Choroid plexus epithelial cell (primary cell): ENCODE data around the gene CAND2.

Experiments used
- DNase-seq: peaks from one replicate; pipeline ENCODE4 v3.0.0-alpha.2; 2010; ENCODE audit warnings: low read depth
- H3K4me3 ChIP-seq: 2 replicates; pipeline ENCODE4 v1.5.1; 2011; ENCODE audit warnings: low read depth, mild to moderate bottlenecking, control low read depth, low read length, moderate library complexity
- TF ChIP-seq, protein P1 (sequence below): conservative IDR thresholded peaks from 2 replicates; pipeline ENCODE4 v1.5.1; 2011; ENCODE audit warnings: low read depth, mild to moderate bottlenecking, control low read depth, inconsistent platforms, low read length, moderate library complexity

The CAND2 gene

DNA sequence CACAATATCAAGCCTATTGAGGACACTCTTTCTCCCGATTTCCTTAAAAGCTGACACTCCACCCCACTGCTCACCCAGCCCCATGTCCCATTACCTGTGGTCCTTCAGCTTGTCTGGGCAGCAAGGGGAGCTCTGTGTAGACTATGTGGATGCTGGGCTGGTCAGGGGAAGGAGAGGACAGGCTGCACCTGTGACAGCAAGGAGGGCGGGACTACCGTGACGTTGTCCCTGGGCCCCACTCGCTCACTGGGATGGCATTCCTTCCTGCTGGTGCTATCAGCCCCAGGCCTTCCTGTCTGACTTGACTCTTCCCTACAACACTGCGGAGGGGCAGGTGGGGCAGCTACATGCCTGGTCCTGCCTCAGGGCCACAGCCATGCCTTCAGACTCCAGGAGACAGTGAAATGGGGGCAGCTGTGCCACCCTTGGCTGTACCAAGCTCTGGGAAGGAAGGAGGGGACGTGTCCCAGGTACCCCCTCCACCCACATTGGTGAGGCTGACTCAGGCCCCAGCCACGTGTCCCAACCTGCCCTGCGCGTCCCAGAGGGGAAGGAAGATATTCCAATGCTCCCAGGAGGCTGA lies 37.3 kb upstream of the CAND2 start, which contains the start of gene TMEM40:
TMEM40 (minus strand) TSS at position 163 of the 583 bp plus-strand sequence. CDS start 9,427 bp downstream, outside the sequence.
- no peak for DNase-seq
- H3K4me3 ChIP-seq = no peak within 1 kb of the TSS
- TF ChIP-seq, protein P1, sequence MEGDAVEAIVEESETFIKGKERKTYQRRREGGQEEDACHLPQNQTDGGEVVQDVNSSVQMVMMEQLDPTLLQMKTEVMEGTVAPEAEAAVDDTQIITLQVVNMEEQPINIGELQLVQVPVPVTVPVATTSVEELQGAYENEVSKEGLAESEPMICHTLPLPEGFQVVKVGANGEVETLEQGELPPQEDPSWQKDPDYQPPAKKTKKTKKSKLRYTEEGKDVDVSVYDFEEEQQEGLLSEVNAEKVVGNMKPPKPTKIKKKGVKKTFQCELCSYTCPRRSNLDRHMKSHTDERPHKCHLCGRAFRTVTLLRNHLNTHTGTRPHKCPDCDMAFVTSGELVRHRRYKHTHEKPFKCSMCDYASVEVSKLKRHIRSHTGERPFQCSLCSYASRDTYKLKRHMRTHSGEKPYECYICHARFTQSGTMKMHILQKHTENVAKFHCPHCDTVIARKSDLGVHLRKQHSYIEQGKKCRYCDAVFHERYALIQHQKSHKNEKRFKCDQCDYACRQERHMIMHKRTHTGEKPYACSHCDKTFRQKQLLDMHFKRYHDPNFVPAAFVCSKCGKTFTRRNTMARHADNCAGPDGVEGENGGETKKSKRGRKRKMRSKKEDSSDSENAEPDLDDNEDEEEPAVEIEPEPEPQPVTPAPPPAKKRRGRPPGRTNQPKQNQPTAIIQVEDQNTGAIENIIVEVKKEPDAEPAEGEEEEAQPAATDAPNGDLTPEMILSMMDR = no peak

DNA sequence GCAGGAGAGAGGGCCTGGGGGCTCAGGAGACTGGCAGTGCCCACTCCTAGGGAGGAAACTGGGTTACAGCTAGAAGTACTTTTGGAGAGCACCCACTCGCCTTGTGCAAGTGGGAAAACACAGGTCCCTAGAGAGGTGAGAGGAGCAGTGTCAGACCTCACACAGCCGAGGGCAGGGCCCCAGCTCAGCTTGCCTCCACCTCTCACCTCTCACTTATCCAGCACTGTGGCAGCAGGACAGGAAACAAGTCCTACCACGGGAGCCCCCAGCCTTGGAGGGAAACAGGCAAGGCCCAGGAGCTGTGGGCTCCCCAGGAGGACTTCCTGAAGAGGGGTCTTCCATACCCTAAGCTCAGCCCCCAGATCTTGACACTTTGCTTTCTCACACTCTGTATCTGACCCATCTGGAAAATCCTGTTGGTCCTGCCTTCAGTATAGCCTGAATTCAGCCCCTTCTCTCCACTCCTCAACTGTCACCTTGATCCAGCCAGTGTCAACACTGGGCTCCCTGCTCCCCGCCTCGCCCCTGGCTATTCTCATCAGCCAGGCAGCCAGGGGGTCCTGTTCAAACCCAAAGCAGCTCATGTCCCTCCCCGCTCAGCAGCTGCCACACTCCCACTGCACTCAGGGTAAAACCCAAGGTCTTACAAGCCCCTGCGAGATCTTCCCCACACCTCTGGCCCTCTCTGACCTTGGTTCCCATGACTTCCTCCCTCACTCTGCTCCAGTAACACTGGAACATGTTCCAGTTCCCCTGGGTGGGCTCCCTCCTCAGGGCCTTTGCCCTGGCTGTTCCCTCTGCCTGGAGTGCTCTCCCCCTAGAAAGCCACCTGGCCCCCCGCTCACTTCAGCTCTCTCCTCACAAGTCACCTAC lies 36.6 kb upstream of the CAND2 start:
- H3K4me3 ChIP-seq = no peak overlapping the region
- DNase-seq = no peak
- TF ChIP-seq, protein P1 = no peak

GRCh38 chr3:12764171-12764776 lies 32.2 kb upstream of the CAND2 start:
- H3K4me3 ChIP-seq = no peak overlapping the region
- DNase-seq = no peak
- TF ChIP-seq, protein P1 = no peak

DNA sequence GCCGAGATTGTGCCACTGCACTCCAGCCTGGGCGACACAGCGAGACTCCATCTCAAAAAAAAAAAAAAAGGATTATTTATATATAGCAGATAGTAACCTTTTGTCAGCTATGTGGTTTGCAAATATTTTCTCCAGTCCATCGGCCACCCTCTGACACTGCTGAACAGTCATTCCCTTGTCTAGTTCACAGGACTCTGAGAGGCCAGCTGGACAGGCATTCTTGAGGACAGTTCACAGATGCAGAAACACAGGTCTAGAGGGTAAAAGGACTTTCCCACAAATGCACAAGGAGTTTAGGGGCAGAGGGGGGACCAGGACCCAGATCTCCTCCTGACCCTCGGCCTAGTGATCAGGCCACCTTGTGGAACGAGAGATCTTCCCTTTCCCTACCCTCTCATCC lies 29.9 kb upstream of the CAND2 start:
- DNase-seq = no peak

GRCh38 chr3:12768579-12769527 lies 27.6 kb upstream of the CAND2 start:
- no peak for DNase-seq
- TF ChIP-seq, protein P1 = no peak
- H3K4me3 ChIP-seq = no peak overlapping the region

More for the DNA sequence above, 29.9 kb upstream of the CAND2 start:
- TF ChIP-seq, protein P1 = no peak
- no peak overlapping the region for H3K4me3 ChIP-seq

DNA sequence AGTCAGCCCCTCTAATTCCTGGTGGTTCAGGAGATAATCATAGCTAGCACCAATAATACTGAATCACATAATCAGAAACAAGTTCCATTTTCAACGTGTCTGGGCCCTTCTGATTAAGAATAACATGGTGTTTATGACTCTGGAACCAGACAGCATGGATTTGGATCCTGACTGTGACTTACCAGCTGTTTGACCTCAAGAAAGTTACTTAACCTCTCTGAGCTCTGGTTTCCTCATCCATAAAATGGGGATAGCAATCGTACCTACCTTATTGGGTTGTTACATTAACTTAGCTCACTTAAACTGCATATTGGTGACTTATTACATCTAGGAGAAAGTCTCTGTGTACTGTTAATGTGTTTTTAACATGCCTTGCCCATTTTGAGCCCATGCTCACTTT lies 26.7 kb upstream of the CAND2 start:
- no peak for DNase-seq
- H3K4me3 ChIP-seq = no peak overlapping the region
- TF ChIP-seq, protein P1 = no peak
